ENCODE data around the gene XRCC2.
"Not testable (repeated sequence)": the region's sequence is repeated elsewhere in the genome, so short reads cannot be mapped to it uniquely, and the experiment has no call there.

Gene XRCC2

DNA sequence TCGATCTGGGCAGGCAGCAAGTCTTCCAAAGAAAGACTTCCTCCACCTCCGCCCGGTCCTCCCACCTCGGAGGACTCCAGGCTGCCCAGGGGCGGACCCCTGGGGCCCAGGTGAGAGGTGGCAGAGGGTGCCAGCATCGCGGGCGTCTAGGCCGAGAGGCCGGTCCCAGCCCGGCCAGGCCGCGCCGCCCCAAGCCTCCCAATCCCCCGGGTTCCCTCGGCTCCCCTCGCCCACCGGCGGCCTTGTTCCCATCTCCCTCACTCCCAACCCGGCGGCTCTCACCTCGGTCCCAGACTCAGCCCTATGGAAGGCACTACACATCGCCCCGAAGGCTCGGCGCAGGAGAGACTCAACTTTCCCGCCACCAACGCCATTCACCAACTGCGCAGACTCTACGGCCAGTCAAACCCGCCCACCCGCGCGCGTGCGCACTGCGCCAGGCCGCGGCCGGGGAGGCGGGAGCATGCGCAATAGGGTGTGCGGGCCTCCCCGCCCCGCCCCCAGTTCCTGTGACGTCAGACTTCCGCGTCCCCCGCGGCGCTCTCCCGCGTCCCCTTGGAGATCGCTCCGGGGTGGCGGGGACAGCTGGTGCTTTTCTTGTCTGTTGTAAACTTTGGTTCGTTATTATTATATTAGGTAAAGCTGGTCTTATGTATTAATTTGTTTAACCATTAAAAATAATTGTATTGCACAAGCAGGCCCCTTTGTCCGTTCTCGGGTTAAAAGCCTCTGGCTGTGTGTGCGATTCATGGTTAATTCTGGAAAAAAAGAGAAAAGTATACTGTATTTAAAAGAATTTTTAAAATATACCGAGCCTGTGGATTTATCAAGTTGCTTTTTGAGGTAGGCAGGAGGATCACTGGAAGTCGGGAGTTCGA, at the start of gene XRCC2:
Gene XRCC2 (minus strand): TSS at position 383 of the 878 bp plus-strand sequence. CDS start 62 bp downstream, at position 321.
- peak; percentile 77 to 85 for DNase-seq

DNA sequence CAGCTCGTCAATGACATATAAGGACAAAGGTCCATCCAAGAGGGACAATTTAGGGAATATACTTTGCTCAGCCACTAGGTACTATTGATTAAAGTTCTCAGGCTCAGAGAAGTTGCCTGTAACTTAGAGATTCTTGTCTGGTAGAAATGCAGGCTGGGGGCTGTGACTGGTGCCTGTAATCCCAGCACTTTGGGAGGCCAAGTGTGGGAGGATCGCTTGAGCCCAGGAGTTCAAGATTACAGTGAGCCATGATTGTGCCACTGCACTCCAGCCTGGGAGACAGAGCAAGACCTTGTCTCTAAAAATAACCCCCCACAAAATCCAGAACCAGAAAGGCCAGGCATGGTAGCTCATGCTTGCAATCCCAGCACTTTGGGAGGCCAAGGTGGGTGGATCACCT, 47.4 kb upstream of the XRCC2 start:
- DNase-seq: no peak

DNA sequence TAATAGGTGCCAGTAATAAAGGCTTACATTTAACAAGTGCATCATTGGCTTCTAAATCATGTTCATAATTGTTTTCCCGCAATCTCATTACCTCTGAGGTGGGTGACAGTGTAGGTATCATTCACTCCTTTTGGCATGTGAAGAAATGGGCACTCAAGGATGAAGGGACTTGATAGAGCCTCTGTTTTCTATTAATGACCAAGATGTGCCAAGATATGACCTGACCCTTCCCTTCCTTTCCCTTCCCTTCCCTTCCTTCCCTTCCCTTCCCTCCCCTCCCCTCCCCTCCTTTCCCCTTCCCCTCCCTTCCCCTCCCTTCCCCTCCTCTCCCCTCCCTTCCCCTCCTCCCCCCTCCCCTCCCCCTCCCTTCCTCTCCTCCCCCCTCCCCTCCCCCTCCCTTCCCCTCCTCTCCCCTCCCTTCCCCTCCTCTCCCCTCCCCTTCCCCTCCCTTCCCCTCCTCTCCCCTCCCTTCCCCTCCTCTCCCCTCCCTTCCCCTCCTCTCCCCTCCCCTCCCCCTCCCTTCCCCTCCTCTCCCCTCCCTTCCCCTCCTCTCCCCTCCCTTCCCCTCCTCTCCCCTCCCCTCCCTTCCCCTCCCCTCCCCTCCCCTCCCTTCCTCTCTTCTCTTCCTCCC, 36.6 kb upstream of the XRCC2 start:
- DNase-seq: not testable (repeated sequence)

DNA sequence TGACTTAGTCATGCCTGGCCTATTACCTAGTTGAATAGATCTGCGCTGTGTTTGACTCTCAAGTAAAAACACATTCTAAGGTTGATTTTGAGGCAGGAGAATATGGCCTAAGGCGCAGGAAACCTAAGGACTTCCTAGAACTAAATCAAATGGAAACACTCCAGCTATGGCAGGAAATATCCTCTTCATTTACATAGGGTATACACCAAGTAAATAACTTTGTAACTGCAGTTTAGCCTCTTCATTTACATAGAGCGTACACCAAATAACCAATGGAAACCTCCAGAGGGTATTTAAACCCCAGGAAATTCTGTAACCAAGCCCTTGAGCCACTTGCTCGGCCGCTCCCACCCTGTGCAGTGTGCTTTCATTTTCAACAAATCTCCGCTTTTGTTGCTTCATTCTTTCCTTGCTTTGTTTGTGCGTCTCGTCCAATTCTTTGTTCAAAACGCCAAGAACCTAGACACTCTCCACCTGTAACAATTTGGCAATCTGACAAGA, 35.6 kb upstream of the XRCC2 start:
- no peak for DNase-seq

DNA sequence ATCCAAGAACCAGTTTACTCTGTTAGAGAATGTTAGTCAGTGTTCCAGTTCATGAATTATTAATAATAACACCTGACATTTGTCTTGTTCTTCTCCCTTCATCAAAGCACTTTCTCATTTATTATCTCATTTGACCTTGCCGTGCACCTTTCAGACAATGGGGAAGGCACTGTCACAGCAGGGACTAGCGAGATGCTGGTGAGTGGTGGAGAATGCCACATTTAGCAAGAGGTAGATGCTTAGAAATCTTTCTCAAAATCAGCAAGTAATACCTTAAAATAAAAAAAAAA, 34.2 kb upstream of the XRCC2 start:
- DNase-seq: no peak

DNA sequence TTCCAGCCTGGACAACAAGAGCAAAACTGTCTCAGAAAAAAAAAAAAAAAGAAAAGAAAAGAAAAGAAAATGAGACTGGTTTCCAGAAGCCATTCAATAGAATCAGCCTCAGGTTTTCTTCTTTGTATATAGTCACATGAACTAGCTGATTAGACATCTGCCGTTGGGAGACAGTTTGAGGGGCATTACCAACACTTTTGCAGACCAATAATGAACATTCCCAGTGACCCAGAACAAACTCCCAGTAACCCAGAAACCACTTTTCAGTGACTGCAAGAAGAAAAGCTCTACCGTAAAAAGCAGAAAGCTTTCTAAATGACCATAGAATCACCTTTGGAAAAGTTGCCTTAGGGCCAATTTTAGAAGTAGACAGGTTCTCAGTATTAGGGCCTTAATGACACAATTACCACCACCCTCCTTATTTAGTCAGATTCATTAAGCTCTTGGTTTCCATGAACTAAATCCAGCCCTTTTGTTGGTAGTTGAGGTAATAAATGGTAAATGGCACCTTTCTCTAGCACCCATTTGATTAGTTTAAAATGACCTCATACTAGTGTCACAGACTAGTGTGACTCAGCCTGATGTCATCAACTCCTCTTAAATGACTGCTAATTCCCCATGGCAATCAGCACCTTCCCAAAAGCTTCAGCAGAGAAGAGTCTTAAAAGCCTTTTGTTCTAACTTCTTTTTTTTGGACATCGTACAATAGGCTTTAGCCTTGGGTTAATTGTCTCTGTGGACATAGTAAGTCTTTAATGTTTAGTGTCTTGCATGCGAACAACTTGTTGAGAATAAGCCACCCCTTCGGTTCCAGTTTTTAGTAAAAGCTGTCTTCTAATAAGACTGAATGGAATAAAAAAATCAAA, 33.6 kb upstream of the XRCC2 start:
- DNase-seq: no peak

DNA sequence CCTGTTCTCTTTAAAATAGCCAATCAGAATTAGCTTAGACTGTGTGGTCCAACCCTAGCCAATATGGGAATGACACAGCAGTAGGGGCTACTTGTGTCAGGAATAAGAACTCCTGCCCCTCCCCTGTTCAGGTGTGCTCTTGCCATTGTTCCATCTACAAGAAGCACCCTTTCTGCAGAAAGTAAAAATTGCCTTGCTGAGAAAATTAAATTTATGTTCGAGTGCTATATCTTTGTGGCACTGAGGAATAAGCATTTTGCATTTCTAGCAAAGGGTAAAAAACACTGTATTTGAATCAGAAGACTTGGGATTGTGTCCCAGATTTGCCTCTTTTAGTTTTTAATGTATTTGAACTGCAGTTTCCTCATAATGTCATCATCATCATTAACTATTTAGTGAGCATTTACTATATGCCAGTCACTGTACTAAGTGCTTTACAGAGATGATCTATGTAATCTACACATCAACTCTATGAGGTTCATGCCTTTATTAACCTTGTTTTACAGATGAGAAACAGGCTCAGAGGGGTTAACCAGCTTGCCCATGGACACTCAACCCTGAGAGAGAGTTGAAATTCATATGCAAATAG, 28.9 kb upstream of the XRCC2 start:
- DNase-seq: no peak

DNA sequence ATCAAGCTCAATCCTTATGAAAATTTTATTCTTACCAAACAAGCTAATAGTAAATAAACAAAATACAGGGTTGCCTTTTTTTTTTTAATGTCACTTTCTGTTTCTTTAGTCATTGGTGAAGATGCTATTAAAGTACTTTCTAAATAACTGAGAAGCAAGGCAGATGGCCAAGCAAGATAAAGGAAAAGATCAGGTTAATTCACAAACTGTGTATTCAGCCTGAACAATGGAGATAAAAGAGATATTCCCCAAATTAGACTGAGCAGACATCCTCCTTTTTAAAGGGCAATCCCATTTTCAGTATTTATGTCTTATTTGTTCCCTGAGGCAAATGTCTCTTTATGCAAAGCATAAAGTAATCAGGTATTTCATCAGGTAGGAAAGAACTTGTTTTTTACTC, 23.1 kb upstream of the XRCC2 start:
- DNase-seq: no peak

DNA sequence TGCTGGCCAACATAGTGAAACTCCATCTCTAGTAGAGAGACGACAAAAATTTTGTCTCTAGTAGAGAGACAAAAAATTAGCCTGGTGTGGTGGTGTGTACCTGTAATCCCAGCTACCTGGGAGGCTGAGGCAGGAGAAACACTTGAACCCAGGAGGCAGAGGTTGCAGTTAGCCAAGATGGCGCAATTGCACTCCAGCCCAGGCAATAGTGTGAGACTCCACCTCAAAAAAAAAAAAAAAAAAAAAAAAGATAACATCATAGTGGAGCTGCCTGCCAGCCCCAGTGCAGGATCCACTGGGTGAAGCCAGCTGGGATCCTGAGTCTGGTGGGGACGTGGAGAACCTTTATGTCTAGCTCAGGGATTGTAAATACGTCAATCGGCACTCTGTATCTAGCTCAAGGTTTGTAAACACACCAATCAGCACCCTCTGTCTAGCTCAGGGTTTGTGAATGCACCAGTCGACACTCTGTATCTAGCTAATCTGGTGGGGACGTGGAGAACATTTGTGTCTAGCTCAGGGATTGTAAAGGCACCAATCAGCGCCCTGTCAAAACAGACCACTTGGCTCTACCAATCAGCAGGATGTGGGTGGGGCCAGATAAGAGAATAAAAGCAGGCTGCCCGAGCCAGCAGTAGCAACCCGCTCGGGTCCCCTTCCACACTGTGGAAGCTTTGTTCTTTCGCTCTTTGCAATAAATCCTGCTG, 21.5 kb upstream of the XRCC2 start:
- not testable (repeated sequence) for DNase-seq

DNA sequence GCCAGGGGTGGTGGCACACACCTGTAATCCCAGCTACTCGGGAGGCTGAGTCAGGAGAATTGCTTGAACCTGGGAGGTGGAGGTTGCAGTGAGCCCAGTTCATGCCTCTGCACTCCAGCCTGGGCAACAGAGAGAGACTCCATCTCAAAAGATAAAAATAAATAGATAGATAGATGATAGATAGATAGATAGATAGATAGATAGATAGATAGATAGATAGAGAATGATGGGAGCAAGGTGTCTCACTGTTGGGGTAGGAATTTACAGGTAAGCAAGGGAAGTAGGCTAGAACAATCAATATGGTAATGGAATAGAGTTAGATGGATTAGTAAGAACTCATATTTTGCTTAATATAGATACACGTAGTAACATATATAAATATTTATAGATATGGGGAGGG, 16.3 kb upstream of the XRCC2 start:
- not testable (repeated sequence) for DNase-seq

DNA sequence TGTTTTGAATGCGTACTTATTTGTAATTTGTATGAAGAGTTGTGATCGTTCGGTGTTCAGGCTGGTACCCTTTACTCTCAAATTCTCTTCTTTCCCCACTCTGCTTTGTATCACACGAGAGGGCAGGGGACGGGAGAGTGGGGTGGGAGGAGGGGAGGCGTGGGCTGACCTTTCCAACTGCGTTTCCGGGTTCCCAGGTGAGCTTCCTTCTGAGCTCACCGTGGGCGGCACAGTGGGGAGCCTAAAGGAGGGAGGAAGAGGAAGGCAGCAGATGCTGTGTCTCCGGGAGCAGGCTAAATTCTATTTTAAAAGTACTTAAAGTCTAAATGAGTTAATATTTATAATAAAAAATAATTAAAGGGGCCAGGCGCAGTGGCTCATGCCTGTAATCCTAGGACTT, 7.4 kb upstream of the XRCC2 start:
- no peak for DNase-seq

DNA sequence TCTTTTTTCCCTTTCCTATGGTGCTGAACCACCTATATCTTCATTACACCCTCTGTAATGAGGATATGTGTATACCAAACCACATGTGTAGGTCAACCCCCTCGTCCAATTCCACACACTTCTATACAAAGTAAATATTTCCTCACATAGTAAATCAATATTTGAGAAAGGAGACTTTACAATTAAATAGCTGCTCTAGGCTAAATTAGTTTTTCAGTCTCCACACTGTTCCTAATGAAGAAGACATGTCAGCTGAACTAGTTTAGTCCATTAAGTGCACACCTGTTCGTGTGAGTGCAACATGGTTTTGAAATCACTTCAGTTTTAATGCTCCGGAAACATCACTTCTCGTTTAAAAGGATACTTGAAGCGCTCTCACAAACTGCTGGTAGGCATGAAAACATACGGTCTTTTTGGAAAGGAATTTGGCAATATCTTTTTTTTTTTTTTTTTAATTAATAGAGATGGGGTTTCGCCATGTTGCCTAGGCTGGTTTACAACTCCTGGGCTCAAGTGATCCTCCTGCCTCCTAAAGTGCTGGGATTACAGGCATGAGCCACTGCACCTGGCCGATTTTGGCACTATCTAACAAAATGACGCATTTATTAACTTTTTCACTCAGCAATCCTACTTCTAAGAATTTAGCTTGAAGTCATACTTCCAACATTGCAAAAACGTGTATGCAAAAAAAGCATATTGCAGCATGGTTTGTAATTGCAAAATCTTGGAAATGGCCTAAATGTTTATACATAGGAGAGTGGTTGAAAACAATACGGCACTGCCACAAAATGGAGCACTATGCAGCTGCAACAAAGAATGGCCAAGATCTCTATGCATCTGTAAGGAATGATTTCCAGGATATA, 2.1 kb upstream of the XRCC2 start:
- DNase-seq: no peak

DNA sequence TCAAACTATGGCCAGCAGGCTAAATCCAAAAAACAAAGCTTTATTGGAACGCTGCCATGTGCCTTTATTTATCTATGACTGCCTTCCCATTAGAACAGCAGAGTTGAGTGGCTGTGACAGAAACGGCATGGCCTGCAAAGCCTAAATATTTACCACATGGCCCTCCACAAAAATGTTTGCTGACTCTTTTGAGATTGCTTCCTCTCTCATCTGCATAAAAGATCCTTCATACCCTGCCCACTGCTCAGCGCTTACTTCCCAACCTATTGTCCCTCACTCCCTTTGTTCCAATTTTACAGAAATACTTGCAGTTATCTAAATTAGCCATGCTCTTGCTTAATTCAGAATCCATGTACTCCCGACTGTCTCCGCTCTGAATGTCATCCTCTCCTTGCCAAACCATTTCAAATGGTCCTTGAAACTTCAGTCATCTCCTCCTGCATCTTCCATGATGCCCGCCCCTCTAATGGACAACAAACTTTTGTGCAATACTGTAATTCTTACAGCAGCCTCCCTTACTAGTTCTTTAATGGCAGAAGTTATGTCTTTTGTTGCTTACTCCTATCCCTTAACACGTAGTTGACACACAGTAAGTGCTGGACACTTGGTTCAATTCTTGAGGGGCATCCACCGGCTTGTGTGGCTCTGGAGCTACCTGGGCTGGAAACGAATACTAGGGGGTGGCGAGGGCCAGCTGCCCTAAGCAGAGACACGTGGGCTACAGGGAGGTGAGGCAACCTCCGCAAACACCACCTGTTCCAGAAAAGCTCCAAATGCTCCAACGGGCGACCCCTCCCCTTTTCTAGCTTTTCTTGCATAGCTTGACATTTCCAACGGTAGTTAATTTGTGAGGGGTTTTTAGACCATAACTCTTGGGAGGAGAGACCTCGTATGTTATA, 832 bp downstream of the XRCC2 start:
- no peak for DNase-seq

DNA sequence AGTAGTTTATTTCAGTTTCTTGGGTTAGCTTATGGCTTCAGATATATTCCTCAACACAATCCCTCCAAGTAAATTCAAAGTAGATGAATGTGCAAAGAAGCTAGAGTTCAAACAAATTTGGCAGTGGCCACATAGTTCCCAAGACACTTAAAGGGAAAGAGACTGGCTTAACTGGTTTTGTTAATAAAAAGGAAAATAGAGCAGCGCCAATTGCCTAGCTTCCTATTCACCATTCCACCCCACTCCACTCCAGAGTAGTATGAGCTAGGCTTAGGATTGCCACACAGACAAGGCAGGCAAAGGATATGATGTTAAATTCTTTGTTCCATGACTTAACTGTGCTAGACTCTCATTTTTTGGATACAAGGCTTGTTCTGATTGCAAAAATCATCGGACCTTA, 2.0 kb downstream of the XRCC2 start:
- no peak for DNase-seq

DNA sequence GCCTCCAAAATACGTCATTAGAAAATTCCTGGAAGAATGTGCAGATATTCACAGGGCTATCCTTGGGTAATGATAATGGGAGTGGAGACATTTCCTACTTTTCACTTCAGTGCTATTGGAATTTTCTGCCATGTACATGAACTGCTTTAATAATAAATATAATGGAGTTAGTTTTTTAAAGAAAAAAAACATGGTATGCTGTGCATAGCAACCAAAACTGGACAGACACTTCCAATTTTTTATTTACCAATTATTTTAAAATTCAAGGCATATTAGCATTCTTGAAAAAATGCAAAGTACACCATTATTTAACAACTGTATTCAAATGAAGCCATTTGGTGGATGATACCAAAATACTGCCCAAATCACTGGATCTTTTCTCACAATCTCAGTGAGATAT, 3.3 kb downstream of the XRCC2 start:
- DNase-seq: no peak

DNA sequence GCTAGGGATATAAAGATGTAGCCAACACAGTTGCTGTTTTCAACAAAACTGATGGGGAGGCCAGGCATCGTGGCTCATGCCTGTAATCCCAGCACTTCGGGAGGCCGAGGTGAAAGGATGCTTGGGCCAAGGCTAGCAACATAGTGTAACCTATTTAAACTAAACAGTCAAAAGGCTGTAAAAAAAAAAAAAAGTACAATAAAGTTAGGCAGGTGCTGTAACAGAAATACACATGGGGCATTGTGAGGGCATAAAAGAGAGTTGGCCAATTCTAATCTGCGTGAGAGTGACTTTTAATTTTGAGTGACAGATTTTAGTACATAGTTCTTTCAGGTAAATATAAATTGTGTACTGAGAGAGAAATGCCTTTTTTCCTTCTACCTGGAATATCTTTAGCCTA, 6.2 kb downstream of the XRCC2 start:
- no peak for DNase-seq

DNA sequence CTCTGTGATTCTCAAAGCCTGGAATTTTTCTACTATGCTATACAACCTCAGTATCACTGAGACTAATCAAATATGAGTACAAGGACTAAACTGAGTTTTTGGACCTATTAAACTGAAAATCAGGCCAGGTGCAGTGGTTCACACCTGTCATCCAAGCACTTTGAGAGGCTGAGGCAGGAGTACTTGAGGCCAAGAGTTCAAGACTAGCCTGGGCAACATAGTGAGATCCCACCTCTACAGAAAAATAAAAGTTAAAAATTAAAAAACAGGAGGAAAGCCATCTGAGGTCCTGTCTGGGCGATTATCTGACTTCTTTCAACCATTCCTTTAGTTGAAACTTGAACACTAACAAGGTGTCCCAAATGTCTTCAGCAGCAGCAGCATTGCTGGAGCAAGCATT, 7.0 kb downstream of the XRCC2 start:
- DNase-seq: no peak

DNA sequence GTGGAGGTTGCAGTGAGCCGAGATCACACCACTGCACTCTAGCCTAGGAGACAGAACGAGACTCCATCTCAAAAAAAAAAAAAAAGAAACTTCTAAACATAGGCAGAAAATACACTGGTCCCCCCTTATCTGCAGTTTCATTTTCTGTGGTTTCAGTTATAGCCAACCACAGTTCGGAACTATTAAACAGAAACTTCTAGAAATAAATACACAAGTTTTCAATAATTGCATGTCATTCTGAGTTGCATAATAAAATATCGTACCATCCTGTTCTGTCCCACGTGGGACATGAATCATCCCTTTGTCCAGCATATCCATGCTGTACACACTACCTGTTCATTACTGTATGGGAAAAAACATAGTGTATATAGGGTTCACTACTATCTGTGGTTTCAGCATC, 8.0 kb downstream of the XRCC2 start:
- no peak for DNase-seq

DNA sequence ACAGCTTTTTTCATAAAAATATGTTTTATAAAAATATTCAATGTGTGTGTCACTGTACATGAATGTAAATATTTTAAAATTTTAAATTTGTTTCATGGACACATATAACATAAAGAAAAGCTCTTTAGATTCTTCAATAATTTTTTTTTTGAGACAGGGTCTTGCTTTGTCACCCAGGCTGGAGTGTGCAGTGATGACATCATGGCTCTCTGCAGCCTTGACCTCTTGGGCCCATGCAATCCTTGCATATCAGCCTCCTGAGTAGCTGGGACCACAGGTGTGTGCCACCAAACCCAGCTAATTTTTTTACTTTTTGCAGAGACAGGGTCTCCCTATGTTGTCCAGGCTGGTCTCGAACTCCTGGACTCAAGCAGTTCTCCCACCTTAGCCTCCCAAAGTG, 9.9 kb downstream of the XRCC2 start:
- no peak for DNase-seq

DNA sequence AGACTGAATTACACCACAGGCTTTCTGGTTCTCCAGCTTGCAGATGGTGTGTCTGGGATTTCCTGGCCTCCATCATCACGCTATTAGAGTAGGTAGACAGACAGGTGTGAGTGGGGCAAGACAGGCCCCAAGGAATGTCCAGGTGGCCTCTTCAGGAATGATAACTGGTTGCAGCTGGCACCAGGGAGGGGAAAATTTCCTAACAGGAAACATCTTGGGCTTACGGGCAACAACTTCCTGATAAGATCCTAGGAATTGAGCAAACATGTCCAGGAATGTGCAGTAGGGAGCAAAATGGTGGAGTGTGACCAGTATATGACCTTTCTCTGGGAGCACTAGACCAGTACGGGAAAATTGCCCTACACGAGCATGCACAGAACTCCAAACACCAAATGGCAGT, 11.3 kb downstream of the XRCC2 start:
- DNase-seq: no peak
